GM12865 (cell line): Measurements from ENCODE around the gene CEP295NL.

Experiments
- DNase-seq: peaks from one replicate; pipeline ENCODE4 v3.0.0; 2010; ENCODE audit warnings: low read depth
- H3K4me3 ChIP-seq: 2 replicates; pipeline ENCODE4 v1.5.1; 2011; ENCODE audit warnings: mild to moderate bottlenecking, low read depth, low read length, control low read depth
- TF ChIP-seq, protein P1 (sequence below): IDR thresholded peaks from 2 replicates; pipeline ENCODE4 v1.5.1; 2011; ENCODE audit warnings: low read length, control low read depth, low read depth, inconsistent platforms; ENCODE audit not compliant: insufficient read depth; ENCODE audit errors: missing control alignments

CEP295NL gene

DNA sequence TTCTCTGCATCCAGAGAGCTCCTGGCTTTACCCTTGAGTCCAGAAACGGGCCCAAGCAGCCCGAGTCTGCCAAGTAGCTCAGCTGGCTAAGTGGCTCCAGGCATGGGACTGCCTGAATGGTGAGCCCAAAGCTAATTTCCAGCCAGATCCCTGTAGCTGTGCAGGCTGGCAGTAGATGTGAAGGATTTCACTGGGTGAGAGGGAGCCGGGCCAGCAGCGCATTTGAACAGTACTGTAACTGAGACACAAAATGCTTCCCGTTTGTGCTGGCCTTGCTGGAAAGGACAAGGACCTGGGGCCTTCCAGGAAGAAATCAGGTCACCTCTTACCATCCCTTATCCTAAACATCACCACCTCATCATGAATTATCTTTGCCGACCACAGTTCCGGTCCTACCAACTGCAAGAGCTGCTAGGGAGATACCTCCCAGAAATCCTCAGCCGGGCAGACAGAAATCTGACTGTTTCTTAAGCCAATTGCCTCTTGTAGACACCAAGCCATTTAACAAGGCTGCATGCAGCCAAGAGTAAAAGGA, 18.5 kb upstream of the CEP295NL start:
- H3K4me3 ChIP-seq = no peak overlapping the region
- TF ChIP-seq, protein P1, sequence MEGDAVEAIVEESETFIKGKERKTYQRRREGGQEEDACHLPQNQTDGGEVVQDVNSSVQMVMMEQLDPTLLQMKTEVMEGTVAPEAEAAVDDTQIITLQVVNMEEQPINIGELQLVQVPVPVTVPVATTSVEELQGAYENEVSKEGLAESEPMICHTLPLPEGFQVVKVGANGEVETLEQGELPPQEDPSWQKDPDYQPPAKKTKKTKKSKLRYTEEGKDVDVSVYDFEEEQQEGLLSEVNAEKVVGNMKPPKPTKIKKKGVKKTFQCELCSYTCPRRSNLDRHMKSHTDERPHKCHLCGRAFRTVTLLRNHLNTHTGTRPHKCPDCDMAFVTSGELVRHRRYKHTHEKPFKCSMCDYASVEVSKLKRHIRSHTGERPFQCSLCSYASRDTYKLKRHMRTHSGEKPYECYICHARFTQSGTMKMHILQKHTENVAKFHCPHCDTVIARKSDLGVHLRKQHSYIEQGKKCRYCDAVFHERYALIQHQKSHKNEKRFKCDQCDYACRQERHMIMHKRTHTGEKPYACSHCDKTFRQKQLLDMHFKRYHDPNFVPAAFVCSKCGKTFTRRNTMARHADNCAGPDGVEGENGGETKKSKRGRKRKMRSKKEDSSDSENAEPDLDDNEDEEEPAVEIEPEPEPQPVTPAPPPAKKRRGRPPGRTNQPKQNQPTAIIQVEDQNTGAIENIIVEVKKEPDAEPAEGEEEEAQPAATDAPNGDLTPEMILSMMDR = no peak
- DNase-seq = no peak

DNA sequence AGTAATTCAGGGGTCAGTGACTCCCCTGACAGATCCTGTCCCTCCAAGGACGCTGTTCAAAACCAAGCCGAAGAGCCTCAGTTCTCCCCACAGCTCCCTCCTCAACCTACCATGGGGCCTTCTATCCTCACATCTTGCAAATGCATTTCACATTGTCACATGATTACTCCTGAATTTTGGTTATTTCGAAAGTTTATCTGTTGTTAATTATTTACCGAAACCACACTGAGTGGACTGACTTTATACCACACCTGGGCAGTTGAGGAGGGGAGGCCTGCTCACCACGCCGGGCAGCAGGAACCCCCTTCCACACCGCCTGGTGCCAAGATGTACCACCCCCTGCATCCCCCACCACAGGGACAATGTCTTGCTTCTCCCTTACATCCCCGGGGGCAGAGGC, 17.5 kb upstream of the CEP295NL start:
- TF ChIP-seq, protein P1 = no peak
- DNase-seq = no peak
- no peak overlapping the region for H3K4me3 ChIP-seq

DNA sequence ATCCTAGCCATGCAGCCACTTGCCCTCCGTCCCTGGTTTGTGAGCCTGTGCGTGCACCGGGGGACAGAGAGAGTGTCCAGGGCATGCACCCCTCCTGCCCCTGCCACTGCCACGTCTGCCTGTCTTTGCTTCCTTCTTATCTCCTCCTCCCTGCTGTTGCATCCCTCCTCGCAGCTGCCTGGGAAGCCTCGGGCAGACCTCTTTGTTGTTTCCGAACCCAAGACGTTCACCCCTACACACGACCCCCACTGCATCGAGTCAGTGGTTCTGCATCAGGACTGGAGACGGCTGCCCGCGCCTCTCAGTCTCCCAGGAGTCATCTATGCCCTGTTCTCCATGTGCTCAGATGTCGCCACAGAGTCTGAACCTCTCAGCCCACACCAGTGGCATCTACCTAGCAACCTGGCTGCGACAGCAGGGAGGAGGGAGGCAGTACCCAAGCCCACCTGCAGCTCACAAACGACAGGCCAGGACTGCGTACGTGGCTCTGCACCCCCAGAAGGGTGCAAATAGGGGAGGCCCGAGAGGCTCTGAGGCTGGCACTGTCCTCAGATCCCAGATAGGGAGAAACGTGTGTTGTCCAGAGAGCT, 17.0 kb upstream of the CEP295NL start:
- TF ChIP-seq, protein P1 = no peak
- H3K4me3 ChIP-seq = no peak overlapping the region
- no peak for DNase-seq

DNA sequence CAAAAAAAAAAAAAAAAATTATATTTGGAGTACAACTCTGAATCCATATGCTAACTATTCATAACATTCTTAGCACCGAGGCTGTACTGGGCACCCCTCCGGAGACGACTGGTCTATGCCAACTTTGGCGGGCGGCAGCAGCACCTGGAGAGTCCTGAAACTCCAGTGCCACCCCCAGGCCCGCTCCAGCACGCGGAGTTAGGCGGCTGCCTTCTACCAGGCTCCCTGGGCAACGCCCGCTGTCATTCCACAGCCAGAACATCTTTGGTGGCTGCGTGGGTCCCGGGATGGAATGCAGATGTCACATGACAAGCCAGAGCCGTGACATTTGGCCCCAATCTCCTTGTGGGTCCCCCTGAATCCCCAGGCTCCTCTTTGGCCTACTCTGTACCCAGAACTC, 16.0 kb upstream of the CEP295NL start:
- DNase-seq = no peak

DNA sequence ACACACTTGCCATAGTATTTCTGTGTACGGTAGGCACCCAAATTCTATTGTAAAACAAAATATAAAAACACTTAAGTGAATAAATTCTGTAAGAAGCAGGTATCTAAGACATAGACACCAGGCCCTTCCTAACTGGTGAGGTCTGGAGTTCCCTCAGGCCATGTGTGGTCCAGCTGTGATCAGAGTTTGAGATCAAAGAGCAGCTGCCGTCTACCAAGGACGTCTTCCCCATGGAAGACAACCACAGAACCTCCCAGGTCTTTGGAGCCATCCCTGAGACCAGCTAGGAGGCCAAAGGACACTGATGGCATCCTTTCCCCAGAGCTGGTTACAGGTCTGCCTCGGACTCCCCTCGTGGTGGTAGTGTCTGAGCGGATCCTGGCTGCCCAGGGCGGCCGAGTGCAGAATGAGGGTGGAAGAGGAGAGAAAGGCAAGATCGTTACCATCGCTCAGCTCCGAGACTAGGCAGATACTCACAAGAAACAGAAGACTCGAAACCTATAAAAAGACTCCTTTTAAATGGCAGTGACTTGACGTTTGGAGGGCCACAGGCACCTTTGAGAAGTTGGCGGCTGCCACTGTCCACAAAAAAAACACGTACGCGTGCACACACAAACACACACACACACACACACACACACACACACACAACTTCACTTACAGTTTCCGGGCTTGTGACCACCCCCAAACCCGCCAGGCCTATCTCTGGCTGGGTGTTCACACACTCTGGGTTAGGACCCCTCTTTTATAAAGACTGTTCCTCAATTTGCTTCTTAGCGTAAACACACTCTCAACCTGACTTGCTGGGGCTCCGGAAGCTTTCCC, 14.7 kb upstream of the CEP295NL start:
- DNase-seq = no peak
- TF ChIP-seq, protein P1 = no peak
- no peak overlapping the region for H3K4me3 ChIP-seq

More for the DNA sequence above, 16.0 kb upstream of the CEP295NL start:
- TF ChIP-seq, protein P1 = no peak
- H3K4me3 ChIP-seq = no peak overlapping the region

DNA sequence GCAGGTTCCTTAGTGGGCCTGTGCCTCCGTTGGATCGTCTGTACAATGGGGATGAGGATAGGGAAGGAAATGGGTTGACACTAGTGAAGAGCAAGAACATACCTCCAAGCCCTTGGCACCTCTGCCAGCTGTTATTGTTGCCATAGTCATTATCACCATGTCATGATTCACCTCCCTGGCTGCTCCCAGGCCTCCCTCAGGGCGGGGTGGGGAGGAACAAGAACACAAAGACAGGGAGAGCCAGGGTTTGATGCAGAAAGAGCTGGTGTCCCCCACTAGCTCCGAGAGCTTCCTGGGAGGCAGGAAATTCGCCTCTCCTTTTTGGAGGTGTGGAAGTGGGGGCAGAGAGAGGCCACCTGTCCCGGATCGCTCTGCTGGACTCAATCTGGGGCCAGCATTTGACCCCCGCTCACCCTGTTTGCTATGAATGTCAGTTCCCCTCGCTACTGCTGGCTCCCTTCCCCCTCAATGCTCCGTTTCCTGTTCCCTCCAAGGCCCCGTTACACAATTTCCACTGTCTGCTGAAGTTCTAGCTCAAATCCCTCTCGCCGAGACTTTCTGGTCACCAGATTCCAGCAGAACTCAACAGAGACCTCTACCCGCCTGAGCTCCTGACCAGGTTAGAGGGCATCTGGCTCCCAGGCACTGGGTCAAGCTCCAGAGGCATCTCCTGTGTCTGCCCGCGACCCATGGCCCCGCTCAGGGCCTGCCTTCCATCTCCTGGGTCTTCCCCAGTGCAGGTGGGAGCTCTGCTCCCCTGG, 13.1 kb upstream of the CEP295NL start:
- no peak for DNase-seq
- TF ChIP-seq, protein P1 = no peak
- no peak overlapping the region for H3K4me3 ChIP-seq
